HG03575 (cell line): Measurements from ENCODE around the gene ESYT2.

Source experiments
- ATAC-seq: cut with Tn5 transposase; IDR thresholded peaks from one replicate; pipeline ENCODE4 v1.9.1; 2021; ENCODE audit not compliant: unreplicated experiment, insufficient number of reproducible peaks, low FRiP score; ENCODE audit errors: extremely low read depth

The ESYT2 gene

DNA sequence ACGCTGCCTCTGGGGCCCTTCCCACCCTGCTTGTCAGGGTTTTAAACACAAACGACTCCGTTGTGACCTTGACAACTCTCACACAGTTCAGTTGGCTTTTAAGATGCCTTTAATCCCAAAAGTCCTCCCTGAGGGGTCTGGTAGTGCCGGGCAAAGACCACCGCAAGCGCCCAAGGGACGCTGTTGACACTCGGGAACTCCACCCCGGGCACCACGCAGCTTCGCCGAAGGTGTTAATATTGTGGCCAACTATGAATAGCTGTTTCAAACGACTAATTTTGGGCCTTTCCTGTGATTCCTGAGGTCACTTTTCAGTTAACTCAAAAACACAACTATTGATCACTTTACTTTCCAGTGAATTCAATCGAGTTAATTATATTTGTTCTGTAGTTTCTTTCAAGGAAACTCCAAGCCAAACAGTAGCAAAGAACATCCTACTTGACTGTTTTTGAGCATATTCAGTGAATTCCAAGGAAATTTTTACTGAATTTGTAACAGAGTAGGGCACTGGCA lies 958 bp upstream of the ESYT2 start:
- ATAC-seq, result no peak

DNA sequence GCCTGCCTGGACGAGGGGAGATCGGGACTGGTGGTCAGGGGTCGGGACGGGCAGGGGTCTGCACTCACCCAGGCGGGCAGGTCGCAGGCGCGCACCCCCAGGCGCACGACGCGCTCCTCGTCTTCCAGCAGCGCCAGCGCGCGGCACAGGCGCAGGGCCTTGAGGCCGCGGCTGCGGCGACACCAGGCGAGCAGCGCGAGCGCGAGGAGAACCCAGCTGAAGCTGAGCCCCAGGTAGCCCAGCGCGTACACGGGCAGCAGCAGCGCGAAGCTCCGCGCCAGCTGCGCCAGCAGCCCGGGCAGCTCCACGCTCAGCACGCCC lies 328 bp downstream of the ESYT2 start:
- no peak for ATAC-seq

DNA sequence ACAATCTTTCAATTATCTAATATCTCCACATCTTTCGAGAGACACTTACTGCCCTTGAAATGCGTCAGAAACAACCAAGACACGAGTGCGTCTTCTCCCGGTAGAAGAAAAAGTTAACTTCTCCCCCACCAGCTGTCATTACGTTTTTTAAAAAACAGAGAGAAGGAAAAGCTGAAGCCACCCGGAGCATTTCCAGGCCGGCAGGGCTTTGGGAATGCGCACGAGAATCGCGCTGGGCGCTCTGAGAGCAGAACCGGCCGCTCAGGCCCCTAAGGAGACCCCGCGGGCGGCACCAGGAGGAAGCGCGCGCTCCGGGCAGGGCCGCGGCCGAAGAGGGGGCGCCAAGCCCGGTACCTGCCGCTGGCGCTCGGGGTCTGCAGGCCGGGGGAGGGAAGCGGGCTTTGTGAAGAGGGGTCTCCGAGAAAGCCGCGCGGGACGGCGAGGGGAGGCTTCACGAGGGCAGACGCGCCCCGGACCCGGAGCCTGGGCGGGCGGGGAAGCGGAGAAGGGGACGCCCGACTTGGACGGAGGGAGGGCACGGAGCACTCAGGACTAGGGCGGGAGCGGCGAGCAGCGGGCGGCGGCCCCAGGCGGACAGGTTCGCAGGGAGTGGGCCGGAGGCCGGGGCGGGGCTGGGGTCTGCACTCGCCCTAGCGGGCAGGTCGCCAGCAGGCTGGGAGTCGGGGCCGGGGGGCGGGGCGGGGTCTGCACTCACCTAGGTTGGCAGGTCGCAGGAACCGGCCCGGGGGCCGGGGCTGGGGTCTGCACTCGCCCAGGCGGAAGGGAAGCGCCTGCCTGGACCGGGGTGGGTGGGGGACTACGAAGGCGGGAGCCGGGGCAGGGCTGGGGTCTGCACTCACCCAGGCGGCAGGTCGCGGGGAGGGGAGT lies 932 bp downstream of the ESYT2 start:
- ATAC-seq, result no peak

DNA sequence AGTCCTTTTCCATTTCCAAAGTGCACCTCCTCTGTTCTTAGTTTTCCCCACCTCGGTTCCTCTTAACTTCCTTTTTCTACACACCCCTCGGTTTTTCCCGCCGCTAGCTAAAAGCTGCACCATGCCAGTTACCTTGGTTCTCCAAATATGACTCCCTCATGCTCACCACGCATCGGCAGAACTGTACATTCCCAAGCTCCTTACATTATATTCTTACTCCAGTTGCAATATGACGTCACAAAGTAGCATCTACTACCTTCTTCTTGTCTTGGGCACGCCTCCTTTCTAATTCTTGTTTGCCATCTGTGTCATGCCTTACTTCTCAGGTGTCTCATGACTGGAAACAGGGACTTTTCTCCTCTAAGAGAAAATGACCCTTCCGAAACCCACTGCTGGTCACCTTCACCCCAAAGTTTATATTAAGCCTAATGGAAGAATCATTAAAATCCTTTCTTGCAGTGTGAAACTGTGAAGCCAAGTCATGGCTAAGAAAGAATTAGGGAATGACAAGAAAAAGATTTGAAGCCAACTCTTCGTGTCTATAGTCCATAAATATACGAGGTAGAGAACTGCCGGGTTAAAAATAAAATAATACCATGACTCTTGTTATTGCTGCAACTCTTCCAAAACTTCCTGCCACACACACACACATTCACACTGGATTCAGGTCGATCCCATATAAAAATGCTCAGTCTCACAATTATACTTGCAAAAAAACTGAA lies 1.7 kb downstream of the ESYT2 start:
- no peak for ATAC-seq

DNA sequence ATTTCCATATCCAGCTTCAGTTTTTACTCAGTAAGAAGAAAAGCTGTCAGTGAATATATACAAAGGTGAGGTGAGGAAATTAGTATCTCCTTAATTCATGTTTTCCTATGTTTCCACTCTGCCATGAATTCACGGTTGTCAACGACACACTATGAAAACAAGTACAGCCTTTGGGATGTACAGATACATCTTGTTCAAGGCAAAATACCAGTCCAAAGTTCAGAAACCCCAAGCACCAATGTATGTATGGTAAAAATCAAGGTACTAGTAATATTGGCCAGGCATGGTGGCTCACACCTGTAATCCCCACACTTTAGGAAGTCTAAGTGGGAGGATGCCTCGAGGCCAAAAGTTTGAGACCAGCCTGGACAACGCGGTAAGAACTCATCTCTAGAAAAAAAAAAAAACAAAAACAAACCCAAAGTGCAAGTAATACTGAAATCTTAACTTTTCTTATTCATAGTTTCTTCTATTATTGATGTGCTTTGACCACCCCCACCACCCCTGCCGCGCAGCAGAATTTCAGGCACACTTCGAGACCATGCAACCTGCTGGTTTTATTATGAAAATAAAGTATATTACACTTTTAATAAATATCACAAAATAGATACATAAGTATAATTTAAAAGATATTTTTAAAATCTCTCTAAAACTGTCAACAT lies 3.5 kb downstream of the ESYT2 start:
- ATAC-seq, result no peak

DNA sequence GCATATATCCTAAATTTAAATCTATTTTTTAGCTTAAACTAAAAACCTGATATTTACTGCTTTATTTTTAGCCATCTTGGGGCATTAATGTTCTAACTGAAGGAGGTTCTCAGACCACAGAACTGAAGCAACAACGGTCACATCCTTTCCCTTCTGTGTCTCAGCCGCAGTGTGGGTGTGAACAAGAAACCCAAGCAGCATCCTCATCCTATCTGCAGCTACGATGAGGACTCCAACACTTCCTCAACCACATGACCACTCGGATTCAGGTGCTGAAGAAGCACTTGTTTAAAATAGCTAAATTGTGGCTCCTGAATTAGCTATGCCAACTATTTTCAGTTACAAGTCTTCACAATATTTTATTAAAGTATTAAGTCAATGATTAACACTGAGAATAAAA lies 5.3 kb downstream of the ESYT2 start:
- peak; percentile 73 for ATAC-seq

DNA sequence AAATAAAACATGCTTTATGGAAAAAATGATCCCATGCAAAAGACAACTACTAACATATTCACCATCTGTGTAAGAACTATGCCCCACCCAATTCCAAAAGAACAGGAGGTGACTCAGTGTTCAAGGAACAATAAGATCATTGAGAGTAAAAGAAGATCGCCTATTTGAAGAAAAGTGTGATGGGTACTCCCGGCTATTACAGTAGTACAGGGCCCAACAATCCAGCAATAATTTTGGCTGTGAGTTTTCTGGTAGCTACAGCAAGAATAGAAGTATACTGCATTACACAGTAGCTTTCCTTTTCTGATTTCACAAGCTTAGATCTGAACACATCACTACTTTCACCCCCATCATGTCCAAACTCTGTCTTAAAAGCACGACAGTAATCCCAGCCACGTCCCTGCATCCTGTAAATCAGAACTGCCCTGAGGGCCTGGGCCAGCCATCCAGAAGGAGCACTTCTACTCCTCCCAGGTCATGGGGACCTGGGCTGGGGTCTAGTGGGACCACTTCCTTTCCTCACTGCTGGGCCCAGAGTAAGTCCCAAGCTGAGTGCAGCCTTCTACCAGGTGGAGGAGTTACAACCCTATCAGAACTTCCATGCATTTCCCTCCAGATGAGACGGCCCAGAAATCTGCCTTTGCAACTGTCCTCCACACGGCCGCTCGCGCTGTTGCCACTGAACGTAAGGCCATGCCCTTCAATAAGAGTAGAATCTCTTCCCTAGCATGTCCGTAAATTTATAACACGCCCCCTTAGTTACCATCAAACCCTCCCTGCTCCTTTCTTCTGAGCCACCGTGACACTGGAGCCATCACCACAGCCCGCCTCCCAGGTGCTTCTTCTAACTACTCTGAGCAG lies 7.9 kb downstream of the ESYT2 start:
- ATAC-seq, result no peak

DNA sequence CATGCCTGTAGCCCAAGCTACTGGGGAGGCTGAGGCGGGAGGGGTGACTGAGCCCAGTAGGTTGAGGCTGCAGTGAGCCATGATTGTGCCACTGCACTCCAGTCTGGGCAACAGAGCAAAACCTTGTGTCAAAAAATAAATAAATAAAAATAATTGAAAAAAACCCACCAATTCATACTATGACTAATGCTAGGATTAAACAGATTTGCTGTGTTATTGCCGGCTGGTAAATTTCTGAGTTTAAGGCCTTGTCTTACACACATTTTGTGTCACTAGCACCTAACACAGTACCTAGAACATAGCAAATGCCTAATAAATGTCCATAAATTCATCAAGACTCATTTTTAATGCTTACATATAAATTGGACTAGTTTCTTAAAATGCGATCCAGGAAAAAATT lies 8.7 kb downstream of the ESYT2 start:
- no peak for ATAC-seq

DNA sequence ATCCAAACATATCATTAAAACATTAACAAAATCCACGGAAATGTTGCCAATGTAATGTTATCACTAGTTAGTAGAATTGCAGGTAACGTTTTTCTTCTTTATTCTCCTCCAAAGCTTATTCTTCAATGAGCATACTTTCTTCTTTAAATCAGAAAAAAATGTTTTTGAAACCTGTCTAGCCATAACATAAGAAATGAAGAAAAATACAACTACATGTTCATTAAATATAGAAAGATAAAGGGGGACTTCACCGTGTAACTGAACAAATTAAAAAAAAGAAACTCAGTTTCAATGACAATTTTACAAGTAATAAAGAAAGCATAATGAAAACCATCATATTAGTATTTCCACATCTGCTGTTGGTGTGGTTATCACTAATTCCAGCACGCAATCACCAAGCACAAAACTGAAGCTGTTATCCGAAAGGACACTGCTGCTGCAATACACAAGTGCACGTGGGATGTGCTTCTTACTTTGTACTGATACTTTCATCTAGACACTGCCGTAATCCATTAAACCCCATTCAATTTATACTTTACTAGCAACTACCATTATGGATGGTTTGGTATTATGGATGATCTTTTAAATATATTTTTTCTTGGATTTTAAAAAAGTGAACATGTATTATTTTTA lies 9.6 kb downstream of the ESYT2 start:
- ATAC-seq, result no peak

DNA sequence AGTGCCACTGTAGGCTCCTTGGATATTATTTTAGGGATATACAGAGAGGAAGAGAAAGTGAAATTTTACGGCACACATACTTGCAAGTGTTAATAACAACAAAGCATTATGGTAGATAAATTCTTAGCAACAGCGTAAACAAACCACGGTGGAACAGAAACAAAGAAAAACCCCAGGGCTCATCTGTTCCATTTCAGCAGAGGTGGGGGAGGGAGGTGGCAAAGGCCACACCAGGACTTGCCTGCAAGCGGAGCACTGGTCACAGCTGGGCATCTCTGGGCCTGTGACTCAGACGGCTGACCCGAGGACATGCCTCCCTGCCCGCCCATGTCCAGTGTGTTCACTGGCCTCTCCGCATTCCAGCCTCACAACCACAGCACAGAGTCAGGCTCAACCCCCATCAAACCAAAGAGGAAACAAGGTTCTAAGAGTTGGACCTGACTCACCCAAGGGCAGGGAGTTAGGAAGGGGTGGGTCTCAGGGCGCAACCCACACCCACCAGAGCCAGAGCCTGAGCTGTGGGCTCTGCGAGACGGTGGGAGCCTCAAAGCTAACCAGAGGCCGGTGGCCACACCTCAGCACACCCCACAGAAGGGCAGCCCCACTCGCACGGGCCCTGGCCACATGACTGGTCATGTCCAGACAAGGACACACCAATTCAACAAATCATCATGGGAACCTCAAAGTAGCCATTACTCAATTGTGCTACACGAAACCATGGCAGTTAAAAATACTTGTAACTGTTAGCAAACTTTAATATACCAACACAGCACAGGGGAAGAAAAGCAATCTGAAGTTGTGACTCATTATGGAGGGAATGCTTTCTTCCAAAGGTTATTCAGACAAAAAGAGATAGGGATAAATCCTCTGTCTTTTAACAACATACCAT lies 10.7 kb downstream of the ESYT2 start:
- peak; percentile 46 for ATAC-seq

DNA sequence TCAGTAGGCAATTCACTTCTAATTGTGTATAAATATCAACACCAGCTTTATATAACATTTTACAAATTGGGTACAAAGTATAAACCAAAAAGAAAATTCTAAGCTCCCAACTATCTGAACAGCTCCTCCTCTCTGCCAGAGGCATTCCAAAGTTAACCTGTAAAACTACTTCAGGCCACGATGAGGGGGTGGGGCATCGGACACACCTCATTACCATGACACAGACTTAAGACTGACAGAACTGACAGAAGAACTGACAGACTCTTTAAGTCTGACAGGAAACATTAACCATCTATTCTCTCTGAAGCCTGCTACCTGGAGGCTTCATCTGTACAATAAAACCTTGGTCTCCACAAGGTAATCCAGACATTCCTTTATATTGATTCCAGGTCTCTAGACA lies 12.3 kb downstream of the ESYT2 start:
- no peak for ATAC-seq

DNA sequence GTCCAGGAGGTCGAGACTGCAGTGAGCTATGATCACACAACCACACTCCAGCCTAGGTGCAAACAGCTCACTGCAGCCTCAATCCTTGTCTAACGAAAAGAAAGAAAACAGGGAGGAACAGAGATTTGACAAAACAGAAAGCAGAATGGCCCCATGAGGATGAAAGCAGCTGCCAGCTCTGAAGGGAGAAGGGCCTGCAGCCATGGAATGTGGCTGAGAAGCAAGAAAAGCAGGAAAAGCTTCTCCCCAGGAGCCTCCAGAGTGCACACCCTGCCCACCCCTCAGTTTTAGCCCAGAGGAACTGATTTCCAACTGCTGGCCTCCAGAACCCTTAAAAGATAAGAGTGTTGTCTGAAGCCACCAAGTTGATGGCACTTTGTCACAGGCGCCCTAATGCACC lies 13.0 kb downstream of the ESYT2 start:
- no peak for ATAC-seq

DNA sequence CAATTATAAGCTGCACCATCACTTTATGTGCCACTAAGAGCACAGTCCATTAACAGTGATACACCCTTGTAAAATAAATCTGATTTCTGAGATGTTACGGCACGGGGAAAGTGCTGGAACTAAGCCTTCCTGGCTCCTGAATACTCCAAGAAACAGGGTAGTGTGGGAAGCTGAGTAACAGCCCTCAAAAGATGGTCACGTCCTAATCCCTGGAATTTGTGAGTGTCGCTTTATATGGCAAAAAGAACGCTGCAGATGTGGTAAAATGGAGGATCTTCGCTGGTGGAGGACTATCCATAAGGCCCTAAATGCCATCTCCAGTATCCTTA lies 13.5 kb downstream of the ESYT2 start:
- ATAC-seq, result no peak

DNA sequence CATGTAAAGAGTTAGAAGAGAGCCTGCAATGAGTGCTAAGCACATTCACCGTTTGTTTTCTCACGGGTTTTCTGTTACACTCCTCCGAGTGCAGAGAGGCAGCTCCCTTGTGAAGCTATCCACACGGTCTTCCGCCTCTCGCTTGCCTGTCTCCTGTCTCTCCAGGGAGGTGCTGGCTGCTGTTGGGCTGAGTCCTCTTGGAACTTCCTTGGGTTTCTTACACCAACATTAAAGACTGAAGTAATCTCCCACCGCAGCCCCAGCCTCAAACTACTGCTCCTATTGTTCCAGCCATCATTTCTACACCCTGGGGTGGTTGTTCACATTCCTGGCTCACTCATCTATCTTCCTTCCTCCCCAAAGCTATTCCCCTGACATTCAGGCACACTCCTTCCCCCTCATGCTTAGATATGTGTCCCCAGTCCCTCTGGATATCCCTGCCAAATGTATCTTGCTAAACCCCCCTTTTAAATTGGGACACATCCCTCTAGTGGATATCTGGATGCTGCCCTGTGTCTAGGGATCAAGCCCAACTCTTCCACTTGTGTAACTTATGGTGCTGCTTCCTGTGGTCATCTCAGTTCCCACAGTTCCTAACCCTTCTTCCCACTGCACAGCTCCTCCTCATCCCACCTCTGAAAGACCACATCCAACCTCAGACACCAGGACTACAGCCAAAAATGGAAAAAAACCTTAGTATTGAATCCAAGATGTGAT lies 14.1 kb downstream of the ESYT2 start:
- no peak for ATAC-seq

DNA sequence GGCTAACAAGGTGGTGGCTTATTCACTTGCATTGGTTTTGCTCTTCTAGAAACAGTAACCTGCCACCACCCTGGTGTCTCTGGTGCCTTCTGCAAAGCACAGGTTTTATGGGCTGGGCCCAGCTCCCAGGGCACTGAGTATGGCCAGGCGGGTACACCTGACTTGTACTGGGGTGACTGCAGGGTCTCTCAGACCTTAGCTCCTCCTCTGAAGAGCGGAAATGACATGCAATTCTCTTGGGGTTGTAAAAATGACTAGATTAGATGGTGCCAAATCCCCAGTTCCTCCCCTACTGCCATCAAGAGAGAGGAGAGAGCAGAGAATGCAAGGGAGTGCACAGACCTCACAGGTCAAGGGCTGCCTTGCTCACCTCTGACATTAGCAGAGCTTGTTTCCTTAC lies 14.7 kb downstream of the ESYT2 start:
- ATAC-seq, result no peak

DNA sequence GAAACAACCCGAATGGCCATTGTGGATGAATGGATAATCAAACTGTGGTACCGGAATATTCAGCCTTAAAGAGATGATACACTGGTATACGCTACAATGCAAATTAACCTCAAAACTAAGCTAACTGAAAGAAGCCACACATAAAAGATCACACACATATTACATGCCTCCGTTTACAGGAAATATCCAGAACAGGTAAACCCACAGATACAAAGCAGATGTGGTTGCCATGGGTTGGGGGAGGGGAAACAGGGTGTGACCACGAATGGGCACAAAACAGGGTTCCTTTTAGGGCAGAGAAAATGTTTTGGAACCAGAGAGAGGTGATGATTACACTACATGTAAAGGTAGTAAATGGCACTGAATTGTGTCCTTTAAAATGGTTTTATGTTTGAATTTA lies 16.6 kb downstream of the ESYT2 start:
- no peak for ATAC-seq

DNA sequence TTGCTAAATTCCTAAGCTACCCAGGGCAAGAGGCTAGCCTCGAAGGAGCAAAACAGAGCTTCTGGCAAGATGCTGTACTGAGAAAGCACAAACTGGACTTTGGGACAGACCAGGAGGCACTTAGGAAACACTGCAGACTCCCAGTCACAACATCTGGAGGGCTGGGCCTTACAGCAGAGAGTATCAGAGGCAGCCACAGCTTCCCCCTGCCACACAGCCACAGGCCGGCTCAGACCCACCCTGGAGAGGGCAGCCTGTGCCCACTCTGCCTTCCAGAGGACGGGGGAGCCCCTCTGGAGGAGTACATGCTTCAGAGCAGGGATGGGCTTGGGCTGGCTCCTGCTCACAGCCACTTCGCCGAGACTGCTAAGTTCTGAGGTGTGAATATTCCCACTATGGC lies 17.4 kb downstream of the ESYT2 start:
- no peak for ATAC-seq
